Cardiac muscle cell (in vitro differentiated cells and primary cell): ENCODE data around the gene SGK1. TPM values are rescaled to one million over a fixed set of nuclear protein-coding genes. Genes with fewer than 3 reads are reported as not detected.
"Not testable (repeated sequence)": the region's sequence is repeated elsewhere in the genome, so short reads cannot be mapped to it uniquely, and the experiment has no call there.

Experiments
- DNase-seq, 2 donors: peaks; one replicate each; pipeline versions ENCODE4 v3.0.0 to v3.0.0-alpha.2; 2010 to 2017; ENCODE audit warnings: low read depth in 1 of 2, low spot score in 1 of 2
- H3K27ac ChIP-seq: fragments of 200-600 bp; sonication (generic); 2 replicates; pipeline ENCODE4 v1.5.1; 2016
- H3K27me3 ChIP-seq: fragments of 200-600 bp; sonication (generic); 2 replicates; pipeline ENCODE4 v1.6.0; 2016; ENCODE audit warnings: control low read depth
- H3K36me3 ChIP-seq: fragments of 200-600 bp; sonication (generic); 2 replicates; pipeline ENCODE4 v1.5.1; 2016; ENCODE audit warnings: control low read depth
- H3K4me1 ChIP-seq: fragments of 200-600 bp; sonication (generic); 2 replicates; pipeline ENCODE4 v1.8.1; 2017; ENCODE audit warnings: low read depth, mild to moderate bottlenecking, mixed run types
- H3K4me3 ChIP-seq: fragments of 200-600 bp; sonication (generic); 2 replicates; pipeline ENCODE4 v1.5.1; 2016; ENCODE audit warnings: mild to moderate bottlenecking
- H3K9me3 ChIP-seq: fragments of 200-600 bp; sonication (generic); 2 replicates; pipeline ENCODE4 v1.5.1; 2017; ENCODE audit warnings: low read depth, mild to moderate bottlenecking, control low read depth
- CTCF ChIP-seq: IDR thresholded peaks from 2 replicates; pipeline ENCODE4 v1.5.1; 2012; ENCODE audit warnings: low read depth, mild to moderate bottlenecking, low read length
- polyA plus RNA-seq: library from polyadenylated mRNA; unstranded; fragments of >200 nt; fragmentation: Nextera tagmentation; extraction: Ambion mirVana; gene quantifications from 2 replicates; pipeline ENCODE4 v1.2.1, GENCODE V29; 2016
- total RNA-seq: library from RNA; depleted of rRNA; stranded (reverse); fragments of >200 nt; gene quantifications from 2 replicates; pipeline ENCODE4 v1.2.3, GENCODE V29; 2016

The SGK1 gene
- total and polyA plus RNA-seq, 2 experiments from 2014 or later, result 5.3 to 7.7 TPM

- Histone ChIP-seq H3K9me3 (no peaks in the 10 kb centered on the region), H3K4me1 (no peaks in the 10 kb centered on the region), H3K27me3 (no peaks in the 10 kb centered on the region), H3K27ac (no peak overlapping the region), H3K4me3 (no peak overlapping the region), H3K36me3 (no peaks in the 10 kb centered on the region)
- no peak for DNase-seq
- TF ChIP-seq CTCF, result no peak
Observed at GRCh38 chr6:134257516-134257915, 60.4 kb downstream of the SGK1 start.

- no peak for DNase-seq
- no peaks in the 10 kb centered on the region for H3K4me1 ChIP-seq
- H3K36me3 ChIP-seq, result no peaks in the 10 kb centered on the region
- no peak overlapping the region for H3K4me3 ChIP-seq
- H3K9me3 ChIP-seq, result no peaks in the 10 kb centered on the region
- no peak overlapping the region for H3K27ac ChIP-seq
- TF ChIP-seq CTCF, result no peak
- no peaks in the 10 kb centered on the region for H3K27me3 ChIP-seq
Observed at GRCh38 chr6:134256862-134257261, 61.0 kb downstream of the SGK1 start.

- DNase-seq, H3K4me1 ChIP-seq, H3K9me3 ChIP-seq, H3K4me3 ChIP-seq, H3K27ac ChIP-seq, H3K27me3 ChIP-seq, H3K36me3 ChIP-seq: not testable (repeated sequence)
Observed at GRCh38 chr6:134255280-134255679, 62.6 kb downstream of the SGK1 start.

- no peak for TF ChIP-seq CTCF
- Histone ChIP-seq H3K36me3 (no peaks in the 10 kb centered on the region), H3K4me1 (no peaks in the 10 kb centered on the region), H3K4me3 (no peak overlapping the region), H3K27me3 (no peaks in the 10 kb centered on the region), H3K9me3 (no peaks in the 10 kb centered on the region), H3K27ac (no peak overlapping the region)
- no peak for DNase-seq
Observed at GRCh38 chr6:134254118-134254517, 63.8 kb downstream of the SGK1 start.

- Histone ChIP-seq H3K4me1 (no peaks in the 10 kb centered on the region), H3K4me3 (no peak overlapping the region)
Observed at GRCh38 chr6:134253681-134254080, 64.2 kb downstream of the SGK1 start.

GRCh38 chr6:134251320-134251719, 66.6 kb downstream of the SGK1 start:
- no peak overlapping the region for H3K27ac ChIP-seq
- H3K27me3 ChIP-seq, result no peaks in the 10 kb centered on the region
- H3K9me3 ChIP-seq, result no peaks in the 10 kb centered on the region
- no peak for DNase-seq
- no peaks in the 10 kb centered on the region for H3K36me3 ChIP-seq
- no peak for TF ChIP-seq CTCF
- H3K4me1 ChIP-seq, result no peaks in the 10 kb centered on the region
- H3K4me3 ChIP-seq, result no peak overlapping the region

More at GRCh38 chr6:134253681-134254080, 64.2 kb downstream of the SGK1 start:
- Histone ChIP-seq H3K27me3 (no peaks in the 10 kb centered on the region), H3K36me3 (no peaks in the 10 kb centered on the region), H3K27ac (no peak overlapping the region), H3K9me3 (no peaks in the 10 kb centered on the region)
- no peak for TF ChIP-seq CTCF
- peak; percentile 29 to 38 for DNase-seq
